Heart left ventricle (tissue), 16 donors: Measurements from ENCODE around the gene AURKAIP1. TPM values are rescaled to one million over a fixed set of nuclear protein-coding genes. Genes with fewer than 3 reads are reported as not detected.

Source experiments
- ATAC-seq, 4 donors: fragments of 200-7000 bp; cut with Tn5 transposase; one replicate each; pipeline ENCODE4 v1.9.1; 2020 to 2022; ENCODE audit warnings: moderate library complexity in 4 of 4, mild to moderate bottlenecking in 3 of 4, moderate number of reproducible peaks in 1 of 4
- DNase-seq, 5 donors: peaks; one replicate each; pipeline ENCODE4 v3.0.0-alpha.2; 2020
- H3K27ac ChIP-seq, 12 donors: fragments of 200-600 bp; sonication (generic) in 4 of 12; one replicate each; pipeline versions ENCODE4 v1.5.0 to v1.8.0; 2016 to 2022; ENCODE audit warnings: mild to moderate bottlenecking in 2 of 12
- H3K27me3 ChIP-seq, 9 donors: fragments of 200-600 bp; sonication (generic) in 2 of 9; one replicate each; pipeline versions ENCODE4 v1.5.1 to v1.8.0; 2016 to 2022; ENCODE audit warnings: mild to moderate bottlenecking in 3 of 9
- H3K36me3 ChIP-seq, 9 donors: fragments of 200-600 bp; sonication (generic) in 2 of 9; one replicate each; pipeline versions ENCODE4 v1.5.0 to v1.8.0; 2018 to 2022; ENCODE audit warnings: mild to moderate bottlenecking in 2 of 9
- H3K4me1 ChIP-seq, 12 donors: fragments of 200-600 bp; sonication (generic) in 4 of 12; one replicate each; pipeline versions ENCODE4 v1.5.0 to v1.8.0; 2016 to 2022; ENCODE audit warnings: mild to moderate bottlenecking in 3 of 12
- H3K4me3 ChIP-seq, 12 donors: fragments of 200-600 bp; sonication (generic) in 4 of 12; one replicate each; pipeline versions ENCODE4 v1.5.0 to v1.8.0; 2017 to 2022; ENCODE audit warnings: mild to moderate bottlenecking in 9 of 12, moderate library complexity in 4 of 12
- H3K9me3 ChIP-seq, 12 donors: fragments of 200-600 bp; sonication (generic) in 4 of 12; one replicate each; pipeline versions ENCODE4 v1.5.0 to v1.8.0; 2016 to 2022; ENCODE audit warnings: mild to moderate bottlenecking in 1 of 12
- POLR2A ChIP-seq, 2 donors: fragments of 450-650 bp; IDR thresholded peaks; one replicate each; pipeline ENCODE4 v1.6.1; 2017; ENCODE audit warnings: antibody characterized with exemption in 2 of 2, mild to moderate bottlenecking in 2 of 2, moderate library complexity in 2 of 2
- WGBS, 4 donors: extraction: QIAGEN DNeasy Blood & Tissue Kit in 2 of 4; methylation state at CpG; one replicate each; pipeline versions ENCODE4 v1.1.5 to v1.1.7; 2013 to 2018; 5-methylcytosine and 5-hydroxymethylcytosine counted together
- intact Hi-C, 10 donors: fragments of 100-400 bp; cut with DNase I; formaldehyde crosslinking; loops; one replicate each; pipeline versions ENCODE4 v1.11.1 to v1.14.2; 2022
- polyA plus RNA-seq, 2 donors: library from polyadenylated mRNA; stranded (reverse); fragments of 200-250 nt; gene quantifications; one replicate each; pipeline ENCODE4 v1.2.3, GENCODE V29; 2013
- total RNA-seq, 9 donors: library from RNA; depleted of rRNA in 2 of 9; stranded (reverse); fragments of >200 nt in 2 of 9; fragmentation: NEBNext Ultra II Directional in 3 of 9; extraction: Animal tissue kit (Norgen Biotek cat#: 25700) in 3 of 9; gene quantifications; one replicate each; pipeline versions ENCODE4 v1.1.0 to v1.2.4, GENCODE V29; 2016 to 2023
- TF ChIP-seq, protein P1 (sequence below), 12 donors: fragments of 200-600 bp; sonication (generic) in 4 of 12; IDR thresholded peaks; one replicate each; pipeline versions ENCODE4 v1.5.0 to v1.8.0; 2018 to 2022; ENCODE audit warnings: antibody characterized with exemption in 12 of 12, mild to moderate bottlenecking in 5 of 12
- donor health status: ischemic (EF 13 %, LVEDD 7.1; RV severe dilation, severe dysfunction).
- donor health status: healthy with polysubstance abuse.
- donor health status: DM: no; HTN: yes; CAD: no.
- donor health status: DM: no; HTN: no; CAD: no.
- donor health status: ischemic (EF 25% LVEDD 6.9; RV normal size, moderate dysfunction).
- donor health status: ischemic (EF 25% LVEDD 5.7; RV mildly dilated, moderate dysfunction).
- donor health status: healthy.
- donor health status: DM: yes; HTN: yes; CAD: no.
- donor health status: ischemic (EF 35%, LVEDD 5.7; RV mildly dilated, moderate dysfunction).
- donor health status: nonischemic (EF 11% LVEDD 7.7; RV severe dilation, severe dysfunction).
- donor health status: DM: yes; HTN: yes; CAD: no.
- donor health status: PGD.
- donor health status: ischemic (EF 29% LVEDD 5.4; RV normal size, mild dysfunction).
- donor health status: nonischemic (EF 23%, LVEDD 6.1; RV moderate dilation, normal function).

Gene AURKAIP1
- total and polyA plus RNA-seq, 11 donors: 157 to 465 (median 192) TPM

DNA sequence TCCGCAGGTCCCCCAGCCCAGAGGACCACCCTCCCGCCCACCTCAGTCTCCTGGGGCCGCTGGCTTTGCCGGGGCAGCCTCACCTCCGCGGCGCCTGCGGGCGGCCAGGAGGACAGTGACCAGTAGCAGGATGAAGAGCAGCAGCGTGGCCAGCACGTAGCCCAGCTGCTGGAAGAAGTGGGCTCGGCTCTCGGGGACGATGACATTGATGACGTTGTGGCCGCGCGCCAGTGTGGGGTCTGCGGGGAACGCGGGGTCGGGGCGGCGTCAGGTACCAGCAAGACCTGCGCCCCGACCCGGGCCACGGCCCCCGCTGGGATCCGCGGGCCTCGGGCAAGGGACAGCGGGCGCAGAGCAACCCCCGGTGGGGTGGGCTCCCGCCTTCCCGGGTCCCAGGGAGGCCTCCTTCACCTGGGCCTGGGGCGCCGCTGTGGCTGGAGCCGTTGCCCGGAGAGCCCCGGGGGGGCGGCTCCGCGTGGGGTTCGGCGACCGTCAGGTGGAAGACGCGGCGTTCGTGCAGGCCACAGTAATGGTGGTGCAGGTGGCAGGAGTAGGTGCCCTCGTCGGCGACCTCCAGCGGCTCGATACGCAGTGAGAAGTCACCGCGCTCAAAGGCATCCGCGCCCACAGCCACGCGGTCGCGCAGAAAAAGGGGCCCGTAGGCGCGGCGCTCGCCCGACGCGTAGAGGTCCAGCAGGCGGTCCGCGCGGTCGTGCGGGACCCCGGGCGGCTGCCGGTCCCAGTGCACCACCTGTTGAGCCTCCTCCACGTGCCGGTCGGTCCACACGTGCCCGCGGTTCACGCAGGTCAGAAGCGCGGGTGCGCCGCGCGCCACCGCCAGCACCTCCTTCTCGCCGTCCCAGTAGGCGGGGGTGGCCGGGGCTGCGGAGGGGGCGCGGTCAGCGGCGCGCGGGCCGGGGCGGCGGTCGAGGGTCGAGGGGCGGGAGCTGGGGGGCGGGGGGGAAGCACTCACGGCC lies 20.4 kb downstream of the AURKAIP1 start:
- no peak for ATAC-seq
- Histone ChIP-seq H3K4me3 (peak overlapping the region in 7 of 12 donors; percentile 5 to 80 (median 38)), H3K4me1 (peaks cover 0 to 55% (median 36%) of the 10 kb centered on the region in 12 donors), H3K36me3 (peaks cover 0 to 24% (median 0%) of the 10 kb centered on the region in 9 donors), H3K9me3 (no peaks in the 10 kb centered on the region), H3K27me3 (peaks cover 4 to 58% (median 22%) of the 10 kb centered on the region in 9 donors), H3K27ac (peak overlapping the region in 4 of 12 donors; percentile 34 to 91 (median 44))
- intact Hi-C loops: no loop called here
- WGBS, 4 donors: 23 to 47% (median 32%) methylated on average over 23 to 116 of the region's 116 CpGs
- TF ChIP-seq, protein P1, sequence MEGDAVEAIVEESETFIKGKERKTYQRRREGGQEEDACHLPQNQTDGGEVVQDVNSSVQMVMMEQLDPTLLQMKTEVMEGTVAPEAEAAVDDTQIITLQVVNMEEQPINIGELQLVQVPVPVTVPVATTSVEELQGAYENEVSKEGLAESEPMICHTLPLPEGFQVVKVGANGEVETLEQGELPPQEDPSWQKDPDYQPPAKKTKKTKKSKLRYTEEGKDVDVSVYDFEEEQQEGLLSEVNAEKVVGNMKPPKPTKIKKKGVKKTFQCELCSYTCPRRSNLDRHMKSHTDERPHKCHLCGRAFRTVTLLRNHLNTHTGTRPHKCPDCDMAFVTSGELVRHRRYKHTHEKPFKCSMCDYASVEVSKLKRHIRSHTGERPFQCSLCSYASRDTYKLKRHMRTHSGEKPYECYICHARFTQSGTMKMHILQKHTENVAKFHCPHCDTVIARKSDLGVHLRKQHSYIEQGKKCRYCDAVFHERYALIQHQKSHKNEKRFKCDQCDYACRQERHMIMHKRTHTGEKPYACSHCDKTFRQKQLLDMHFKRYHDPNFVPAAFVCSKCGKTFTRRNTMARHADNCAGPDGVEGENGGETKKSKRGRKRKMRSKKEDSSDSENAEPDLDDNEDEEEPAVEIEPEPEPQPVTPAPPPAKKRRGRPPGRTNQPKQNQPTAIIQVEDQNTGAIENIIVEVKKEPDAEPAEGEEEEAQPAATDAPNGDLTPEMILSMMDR (IDR thresholded peaks at IDR 0.05): no peak
- no peak for TF ChIP-seq POLR2A (IDR thresholded peaks at IDR 0.05)
- peak in 1 of 5 donors; percentile 29 for DNase-seq

DNA sequence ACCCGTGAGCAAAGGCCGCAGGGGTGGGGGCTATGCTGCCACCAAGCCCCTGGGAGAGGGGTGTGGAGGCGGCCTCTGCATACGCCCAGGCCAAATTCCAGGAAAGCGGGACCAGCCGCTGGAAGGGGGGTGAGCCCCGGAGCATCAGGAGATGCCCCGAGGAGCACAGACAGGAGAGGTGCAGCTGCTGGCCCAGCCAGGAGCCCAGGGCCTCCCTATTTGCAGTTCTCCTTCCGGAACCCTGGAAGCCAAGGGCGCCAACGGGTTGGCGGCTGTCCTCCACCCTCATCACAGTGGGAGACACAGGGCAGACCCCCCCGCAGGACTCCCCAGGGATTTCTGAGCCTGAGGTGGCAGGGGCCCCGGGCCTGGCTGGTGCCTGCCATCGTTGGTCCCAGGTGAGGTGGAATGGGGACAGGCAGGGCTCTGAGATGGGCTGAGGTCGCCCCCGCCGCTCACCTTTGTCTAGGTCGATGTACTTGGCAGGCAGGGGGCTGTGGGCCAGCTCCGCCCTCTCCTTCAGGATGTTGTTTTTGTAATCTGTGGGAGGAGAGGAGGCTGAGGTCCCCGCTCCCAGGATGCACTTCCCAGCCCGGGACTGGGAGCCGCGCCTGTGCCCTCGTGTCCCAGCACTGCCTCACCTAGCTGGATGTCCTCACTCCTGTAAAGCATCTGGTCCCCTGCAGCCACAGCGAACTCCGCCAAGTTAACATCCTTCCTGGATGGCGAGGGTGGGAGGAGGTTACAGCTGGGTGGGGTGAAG lies 21.4 kb downstream of the AURKAIP1 start:
- H3K4me1 ChIP-seq: peaks cover 0 to 57% (median 33%) of the 10 kb centered on the region in 12 donors
- intact Hi-C loops: no loop called here
- peak overlapping the region in 2 of 12 donors; percentile 48 to 66 for H3K27ac ChIP-seq
- no peaks in the 10 kb centered on the region for H3K9me3 ChIP-seq
- DNase-seq (no peak), ATAC-seq (no peak)
- no peak for TF ChIP-seq POLR2A (IDR thresholded peaks at IDR 0.05)
- TF ChIP-seq, protein P1 (IDR thresholded peaks at IDR 0.05): no peak
- H3K36me3 ChIP-seq: peaks cover 0 to 24% (median 0%) of the 10 kb centered on the region in 9 donors
- 28 to 44% (median 41%) methylated on average over 14 to 28 of the region's 28 CpGs for WGBS, 4 donors
- H3K27me3 ChIP-seq: peaks cover 4 to 52% (median 22%) of the 10 kb centered on the region in 9 donors
- H3K4me3 ChIP-seq: peak overlapping the region in 3 of 12 donors; percentile 6 to 80 (median 7)

DNA sequence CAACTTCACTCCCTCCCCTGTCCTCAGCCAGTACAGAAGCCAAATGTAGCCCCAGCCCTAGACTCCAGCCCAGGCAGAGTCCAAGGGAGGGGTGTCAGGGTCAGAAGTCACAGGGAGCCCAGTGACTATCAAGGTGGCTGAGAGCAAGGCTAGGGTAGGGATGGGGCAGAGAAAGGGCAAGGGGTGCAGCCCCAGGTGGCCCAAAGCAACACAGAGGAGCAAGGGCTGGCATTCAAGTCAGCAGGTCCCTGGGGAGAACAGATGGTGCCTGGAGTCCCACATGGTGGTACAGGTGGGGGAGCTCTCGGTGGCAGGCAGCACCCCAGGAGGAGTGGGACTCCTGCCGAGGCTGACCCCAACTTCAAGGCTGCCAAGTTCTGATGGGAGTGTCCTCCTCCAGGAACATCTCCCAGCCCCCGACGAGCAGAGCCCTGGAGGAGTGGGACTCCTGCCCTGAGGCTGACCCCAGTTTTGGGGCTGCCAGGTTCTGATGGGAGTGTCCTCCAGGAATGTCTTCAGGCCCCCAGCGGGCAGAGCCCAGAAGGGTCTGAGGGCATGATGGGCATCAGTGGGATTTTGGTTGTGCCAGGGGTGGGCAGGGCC lies 22.1 kb downstream of the AURKAIP1 start:
- H3K36me3 ChIP-seq: peaks cover 0 to 24% (median 0%) of the 10 kb centered on the region in 9 donors
- no peaks in the 10 kb centered on the region for H3K9me3 ChIP-seq
- peak overlapping the region in 5 of 12 donors; percentile 2 to 79 (median 66) for H3K27ac ChIP-seq
- H3K27me3 ChIP-seq: peaks cover 4 to 46% (median 18%) of the 10 kb centered on the region in 9 donors
- WGBS, 4 donors: 23 to 44% (median 31%) methylated on average over 3 to 5 of the region's 5 CpGs
- peaks cover 2 to 64% (median 37%) of the 10 kb centered on the region in 12 donors for H3K4me1 ChIP-seq
- DNase-seq: no peak
- H3K4me3 ChIP-seq: peak overlapping the region in 2 of 12 donors; percentile 7 to 32
- ATAC-seq: no peak
- intact Hi-C loops: no loop called here
- no peak for TF ChIP-seq POLR2A (IDR thresholded peaks at IDR 0.05)
- TF ChIP-seq, protein P1 (IDR thresholded peaks at IDR 0.05): no peak
